ENCODE results near the gene ZNF101.

DNA sequence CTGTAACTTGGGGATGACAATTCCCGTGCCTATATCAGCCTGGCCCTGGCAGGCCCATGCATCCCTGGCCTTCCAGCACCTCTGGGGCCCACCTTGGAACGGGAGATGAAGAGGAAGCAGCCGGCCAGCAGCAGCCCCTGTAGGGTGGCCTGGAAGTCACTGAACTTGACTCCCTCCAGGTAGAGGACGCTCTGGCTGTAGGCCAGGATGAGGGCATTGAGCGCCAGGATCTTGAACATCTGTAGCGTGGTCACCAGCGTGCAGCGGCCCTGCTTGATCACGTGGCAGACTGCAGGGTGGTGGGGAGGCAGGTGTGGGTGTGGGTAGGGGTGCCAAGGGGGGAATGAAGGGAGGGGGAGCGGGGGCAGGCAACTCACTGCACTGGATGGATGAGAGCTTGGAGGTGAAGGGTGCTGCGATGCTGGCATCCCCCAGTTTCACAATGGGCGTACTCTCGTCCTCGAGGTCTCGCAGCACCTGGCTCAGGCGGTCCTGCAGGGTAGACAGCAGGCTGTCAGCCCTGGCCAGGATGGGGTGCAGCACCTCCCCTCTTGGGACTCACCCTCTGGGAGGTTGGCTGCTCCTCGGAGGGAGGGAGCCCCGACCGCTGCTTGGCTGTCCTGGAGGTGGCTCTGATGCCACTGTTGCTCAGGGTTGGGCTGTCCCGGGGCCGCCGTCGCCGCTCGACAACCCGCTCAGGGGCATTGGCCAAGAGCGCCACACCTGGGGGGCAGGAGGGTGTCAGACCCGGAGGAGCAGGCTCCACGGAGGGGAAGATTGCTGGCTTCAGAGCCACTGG, 21.4 kb upstream of the ZNF101 start:
- TF ChIP-seq, protein P1, sequence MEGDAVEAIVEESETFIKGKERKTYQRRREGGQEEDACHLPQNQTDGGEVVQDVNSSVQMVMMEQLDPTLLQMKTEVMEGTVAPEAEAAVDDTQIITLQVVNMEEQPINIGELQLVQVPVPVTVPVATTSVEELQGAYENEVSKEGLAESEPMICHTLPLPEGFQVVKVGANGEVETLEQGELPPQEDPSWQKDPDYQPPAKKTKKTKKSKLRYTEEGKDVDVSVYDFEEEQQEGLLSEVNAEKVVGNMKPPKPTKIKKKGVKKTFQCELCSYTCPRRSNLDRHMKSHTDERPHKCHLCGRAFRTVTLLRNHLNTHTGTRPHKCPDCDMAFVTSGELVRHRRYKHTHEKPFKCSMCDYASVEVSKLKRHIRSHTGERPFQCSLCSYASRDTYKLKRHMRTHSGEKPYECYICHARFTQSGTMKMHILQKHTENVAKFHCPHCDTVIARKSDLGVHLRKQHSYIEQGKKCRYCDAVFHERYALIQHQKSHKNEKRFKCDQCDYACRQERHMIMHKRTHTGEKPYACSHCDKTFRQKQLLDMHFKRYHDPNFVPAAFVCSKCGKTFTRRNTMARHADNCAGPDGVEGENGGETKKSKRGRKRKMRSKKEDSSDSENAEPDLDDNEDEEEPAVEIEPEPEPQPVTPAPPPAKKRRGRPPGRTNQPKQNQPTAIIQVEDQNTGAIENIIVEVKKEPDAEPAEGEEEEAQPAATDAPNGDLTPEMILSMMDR (IDR thresholded peaks at IDR 0.05 in 4 of 5, conservative IDR thresholded peaks at IDR 0.05 in 1 of 5) = no peak
- no peak for TF ChIP-seq POLR2A (IDR thresholded peaks at IDR 0.05)

Measured in gastrocnemius medialis (tissue), 4 donors.